ENCODE results near the gene PDGFC.

Gene PDGFC

GRCh38 chr4:156966836-156967235 is 4.8 kb downstream of the PDGFC start:
- Histone ChIP-seq H3K36me3 (replicated peaks; ENCODE audit: insufficient read depth, low read length) (no peaks in the 10 kb centered on the region), H3K79me2 (ENCODE audit: low read length) (no peaks in the 10 kb centered on the region), H2AFZ (ENCODE audit: low read length) (no peak overlapping the region), H3K9me2 (replicated peaks; ENCODE audit: insufficient read depth, low read length) (no peaks in the 10 kb centered on the region), H3K4me2 (ENCODE audit: low read depth, low read length) (no peak overlapping the region), H3F3A (ENCODE audit: insufficient read depth, low read length) (peaks cover 5% of the 10 kb centered on the region; the same call in 1 of the 2 replicates), H3K9me3 (replicated peaks; ENCODE audit: insufficient read depth, low read length) (no peaks in the 10 kb centered on the region), H4K20me1 (ENCODE audit: insufficient read depth, low read length) (no peaks in the 10 kb centered on the region), H3K4me1 (ENCODE audit: low read length) (peaks cover 16% of the 10 kb centered on the region), H3K27me3 (replicated peaks; ENCODE audit: insufficient read depth, low read length) (no peaks in the 10 kb centered on the region), H3K4me3 (ENCODE audit: low read length) (no peak overlapping the region), H3K27ac (ENCODE audit: low read length) (no peak overlapping the region), H3K9ac (ENCODE audit: low read length) (no peak overlapping the region)
- TF ChIP-seq EZH2 (optimal IDR thresholded peaks at IDR 0.05; ENCODE audit: low read depth, low read length), result no peak
- TF ChIP-seq EZH2phosphoT487 (IDR thresholded peaks at IDR 0.05; ENCODE audit: low read length), result no peak
- TF ChIP-seq CTCF (IDR thresholded peaks at IDR 0.05; ENCODE audit: low read length), result no peak
- no peak for DNase-seq

- H3K9ac ChIP-seq (ENCODE audit: low read length), result no peak overlapping the region
- no peak overlapping the region for H3K4me3 ChIP-seq (ENCODE audit: low read length)
- TF ChIP-seq EZH2 (optimal IDR thresholded peaks at IDR 0.05; ENCODE audit: low read depth, low read length), result no peak
- no peak for TF ChIP-seq EZH2phosphoT487 (IDR thresholded peaks at IDR 0.05; ENCODE audit: low read length)
- TF ChIP-seq CTCF (IDR thresholded peaks at IDR 0.05; ENCODE audit: low read length), result no peak
- no peaks in the 10 kb centered on the region for H3K27me3 ChIP-seq (replicated peaks; ENCODE audit: insufficient read depth, low read length)
- DNase-seq, result no peak
- H4K20me1 ChIP-seq (ENCODE audit: insufficient read depth, low read length), result no peaks in the 10 kb centered on the region
- H3K36me3 ChIP-seq (replicated peaks; ENCODE audit: insufficient read depth, low read length), result no peaks in the 10 kb centered on the region
- H3K9me2 ChIP-seq (replicated peaks; ENCODE audit: insufficient read depth, low read length), result no peaks in the 10 kb centered on the region
- H3K27ac ChIP-seq (ENCODE audit: low read length), result no peak overlapping the region
- H3K4me1 ChIP-seq (ENCODE audit: low read length), result 0 out of 2 replicates have a peak, but pooled peaks cover 3% of the 10 kb centered on the region
- no peaks in the 10 kb centered on the region for H3K9me3 ChIP-seq (replicated peaks; ENCODE audit: insufficient read depth, low read length)
- no peak overlapping the region for H3K4me2 ChIP-seq (ENCODE audit: low read depth, low read length)
- H3K79me2 ChIP-seq (ENCODE audit: low read length), result no peaks in the 10 kb centered on the region
- no peaks in the 10 kb centered on the region for H3F3A ChIP-seq (ENCODE audit: insufficient read depth, low read length)
- H2AFZ ChIP-seq (ENCODE audit: low read length), result no peak overlapping the region
These were observed 8.2 kb downstream of the PDGFC start for GRCh38 chr4:156963419-156963818.

- H3F3A ChIP-seq (ENCODE audit: insufficient read depth, low read length), result no peaks in the 10 kb centered on the region
- H3K27ac ChIP-seq (ENCODE audit: low read length), result no peak overlapping the region
- no peaks in the 10 kb centered on the region for H3K79me2 ChIP-seq (ENCODE audit: low read length)
- no peak overlapping the region for H3K4me2 ChIP-seq (ENCODE audit: low read depth, low read length)
- no peak overlapping the region for H3K9ac ChIP-seq (ENCODE audit: low read length)
- H2AFZ ChIP-seq (ENCODE audit: low read length), result no peak overlapping the region
- H3K9me2 ChIP-seq (replicated peaks; ENCODE audit: insufficient read depth, low read length), result no peaks in the 10 kb centered on the region
- no peaks in the 10 kb centered on the region for H4K20me1 ChIP-seq (ENCODE audit: insufficient read depth, low read length)
- H3K4me1 ChIP-seq (ENCODE audit: low read length), result no peaks in the 10 kb centered on the region
- H3K36me3 ChIP-seq (replicated peaks; ENCODE audit: insufficient read depth, low read length), result no peaks in the 10 kb centered on the region
- H3K9me3 ChIP-seq (replicated peaks; ENCODE audit: insufficient read depth, low read length), result no peaks in the 10 kb centered on the region
- H3K27me3 ChIP-seq (replicated peaks; ENCODE audit: insufficient read depth, low read length), result no peaks in the 10 kb centered on the region
- TF ChIP-seq CTCF (IDR thresholded peaks at IDR 0.05; ENCODE audit: low read length), result no peak
- no peak for TF ChIP-seq EZH2phosphoT487 (IDR thresholded peaks at IDR 0.05; ENCODE audit: low read length)
- TF ChIP-seq EZH2 (optimal IDR thresholded peaks at IDR 0.05; ENCODE audit: low read depth, low read length), result no peak
- no peak for DNase-seq
- no peak overlapping the region for H3K4me3 ChIP-seq (ENCODE audit: low read length)
These were observed 9.0 kb downstream of the PDGFC start for GRCh38 chr4:156962528-156962974.

Measured in MM.1S (cell line).